DND-41 (cell line): ENCODE measurements around the gene CYB5R4.

Experiments used
- ATAC-seq: fragments of 200-7000 bp; cut with Tn5 transposase; 3 replicates; pipeline ENCODE4 v1.9.1; 2021; ENCODE audit warnings: low read depth; ENCODE audit not compliant: insufficient read depth
- DNase-seq: peaks from one replicate; pipeline ENCODE4 v3.0.0-alpha.2; 2020
- H2AFZ ChIP-seq: 2 replicates; pipeline ENCODE4 v1.6.0; 2012; ENCODE audit warnings: low read depth, low read length
- H3K27ac ChIP-seq: 2 replicates; pipeline ENCODE4 v1.5.1; 2012; ENCODE audit warnings: low read length, inconsistent platforms
- H3K27me3 ChIP-seq: fragments of 200-600 bp; sonication (generic); 2 replicates; pipeline ENCODE4 v1.6.0; 2012; ENCODE audit warnings: low read length, mild to moderate bottlenecking, inconsistent platforms; ENCODE audit not compliant: insufficient read depth, poor library complexity
- H3K36me3 ChIP-seq: 2 replicates; pipeline ENCODE4 v1.5.1; 2012; ENCODE audit warnings: low read length, inconsistent platforms; ENCODE audit not compliant: insufficient read depth
- H3K4me1 ChIP-seq: 2 replicates; pipeline ENCODE4 v1.5.1; 2012; ENCODE audit warnings: mild to moderate bottlenecking, low read length; ENCODE audit not compliant: insufficient read depth
- H3K4me2 ChIP-seq: 2 replicates; pipeline ENCODE4 v1.6.0; 2012; ENCODE audit warnings: mild to moderate bottlenecking, moderate library complexity, low read length, inconsistent platforms; ENCODE audit not compliant: insufficient read depth
- H3K4me3 ChIP-seq, 2 experiments: fragments of 200-600 bp in 1 of 2; shearing (Covaris generic) in 1 of 2; 2 replicates each; pipeline ENCODE4 v1.5.1; 2012 to 2016; ENCODE audit warnings: inconsistent platforms in 2 of 2, low read length in 2 of 2, mild to moderate bottlenecking in 2 of 2, low read depth in 1 of 2, moderate library complexity in 1 of 2
- H3K79me2 ChIP-seq: 2 replicates; pipeline ENCODE4 v1.6.0; 2012; ENCODE audit warnings: low read length, inconsistent platforms; ENCODE audit not compliant: insufficient read depth
- H3K9ac ChIP-seq: 2 replicates; pipeline ENCODE4 v1.6.0; 2012; ENCODE audit warnings: low read depth, mild to moderate bottlenecking, inconsistent platforms, low read length, moderate library complexity
- H3K9me3 ChIP-seq: 2 replicates; pipeline ENCODE4 v1.5.1; 2012; ENCODE audit warnings: low read length, moderate library complexity, mild to moderate bottlenecking, inconsistent platforms; ENCODE audit not compliant: insufficient read depth, severe bottlenecking
- H4K20me1 ChIP-seq: 2 replicates; pipeline ENCODE4 v1.6.0; 2012; ENCODE audit warnings: low read length; ENCODE audit not compliant: insufficient read depth
- CTCF ChIP-seq: IDR thresholded peaks from 2 replicates; pipeline ENCODE4 v1.5.1; 2012; ENCODE audit warnings: borderline replicate concordance, low read length, moderate library complexity, mild to moderate bottlenecking; ENCODE audit not compliant: poor library complexity, severe bottlenecking; ENCODE audit errors: extremely low read depth
- EZH2 ChIP-seq: IDR thresholded peaks from 3 replicates; pipeline ENCODE4 v1.6.1; 2012; ENCODE audit warnings: borderline replicate concordance, low read depth, mild to moderate bottlenecking, moderate library complexity, low read length, inconsistent platforms; ENCODE audit not compliant: severe bottlenecking

CYB5R4 gene

GRCh38 chr6:83914953-83915352, 55.5 kb downstream of the CYB5R4 start:
- no peak overlapping the region for H3K4me3 ChIP-seq
- H4K20me1 ChIP-seq = no peaks in the 10 kb centered on the region
- DNase-seq = no peak
- H3K4me1 ChIP-seq = 0 out of 2 replicates have a peak, but pooled peaks cover 4% of the 10 kb centered on the region
- 0 out of 2 replicates have a peak, but pooled peaks cover 3% of the 10 kb centered on the region for H3K36me3 ChIP-seq
- H2AFZ ChIP-seq = no peak overlapping the region
- no peaks in the 10 kb centered on the region for H3K79me2 ChIP-seq
- no peaks in the 10 kb centered on the region for H3K27me3 ChIP-seq
- H3K27ac ChIP-seq = no peak overlapping the region
- no peak for ATAC-seq
- H3K9me3 ChIP-seq = no peaks in the 10 kb centered on the region
- H3K4me2 ChIP-seq = no peak overlapping the region
- no peak for TF ChIP-seq CTCF
- no peak for TF ChIP-seq EZH2
- H3K9ac ChIP-seq = no peak overlapping the region

DNA sequence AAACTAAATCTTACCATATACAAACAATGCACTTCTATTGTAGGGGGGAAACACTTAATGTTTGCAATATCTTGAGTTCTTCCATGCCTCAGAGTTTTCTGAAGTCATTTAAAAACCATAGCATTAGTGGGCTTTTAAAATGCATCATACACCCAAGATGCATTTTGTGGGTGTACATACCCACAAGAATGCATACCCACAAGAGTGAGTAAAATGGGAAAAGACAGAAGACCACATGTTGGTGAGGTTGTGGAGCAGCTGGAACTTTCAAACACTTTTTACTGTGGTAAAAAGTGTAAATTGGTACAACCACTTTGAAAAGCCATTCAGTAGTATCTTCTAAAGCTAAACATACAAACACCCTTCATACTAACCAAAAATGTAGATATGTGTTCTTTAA, 57.5 kb downstream of the CYB5R4 start:
- H3K27ac ChIP-seq = no peak overlapping the region
- H3K36me3 ChIP-seq = peaks cover 5% of the 10 kb centered on the region; the same call in 1 of the 2 replicates
- no peaks in the 10 kb centered on the region for H3K9me3 ChIP-seq
- H2AFZ ChIP-seq = no peak overlapping the region
- DNase-seq = no peak
- TF ChIP-seq CTCF = no peak
- TF ChIP-seq EZH2 = no peak
- H3K27me3 ChIP-seq = no peaks in the 10 kb centered on the region
- H3K4me3 ChIP-seq = no peak overlapping the region
- no peak overlapping the region for H3K4me2 ChIP-seq
- no peak for ATAC-seq
- no peaks in the 10 kb centered on the region for H4K20me1 ChIP-seq
- H3K79me2 ChIP-seq = no peaks in the 10 kb centered on the region
- no peaks in the 10 kb centered on the region for H3K4me1 ChIP-seq
- H3K9ac ChIP-seq = no peak overlapping the region

- TF ChIP-seq CTCF (no peak), EZH2 (no peak)
- H3K79me2 ChIP-seq = no peaks in the 10 kb centered on the region
- H2AFZ ChIP-seq = no peak overlapping the region
- H4K20me1 ChIP-seq = no peaks in the 10 kb centered on the region
- no peak overlapping the region for H3K4me2 ChIP-seq
- no peaks in the 10 kb centered on the region for H3K9me3 ChIP-seq
- H3K27ac ChIP-seq = no peak overlapping the region
- H3K36me3 ChIP-seq = peaks cover 7% of the 10 kb centered on the region; the same call in 1 of the 2 replicates
- H3K4me1 ChIP-seq = no peaks in the 10 kb centered on the region
- no peak for ATAC-seq
- no peak overlapping the region for H3K4me3 ChIP-seq
- no peak overlapping the region for H3K9ac ChIP-seq
- H3K27me3 ChIP-seq = no peaks in the 10 kb centered on the region
- no peak for DNase-seq
Observed at GRCh38 chr6:83920017-83920416, 60.5 kb downstream of the CYB5R4 start.

DNA sequence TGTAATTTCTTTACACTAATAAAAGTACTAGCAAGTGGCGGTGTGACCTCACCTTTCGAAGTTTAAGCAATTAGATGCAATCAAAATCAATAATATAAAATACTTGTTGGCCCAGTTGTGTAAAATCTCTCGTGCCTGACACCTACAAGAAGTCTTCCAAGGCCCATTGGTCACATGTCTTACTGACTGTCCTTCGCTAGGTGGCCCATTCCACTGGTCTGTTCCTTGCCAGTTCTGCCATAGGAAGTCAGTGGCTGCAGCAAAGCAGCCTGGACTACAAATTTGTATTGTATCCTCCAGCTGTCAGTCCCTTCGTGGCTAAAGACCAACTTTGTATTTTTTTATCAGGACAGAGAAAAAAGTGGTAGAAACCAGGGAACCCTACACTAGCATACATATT, 61.8 kb downstream of the CYB5R4 start:
- ATAC-seq = no peak
- Histone ChIP-seq H4K20me1 (no peaks in the 10 kb centered on the region), H3K27ac (no peak overlapping the region), H3K27me3 (no peaks in the 10 kb centered on the region), H3K79me2 (no peaks in the 10 kb centered on the region), H3K4me2 (no peak overlapping the region), H3K4me1 (no peaks in the 10 kb centered on the region), H3K36me3 (peaks cover 17% of the 10 kb centered on the region; the same call in 1 of the 2 replicates), H2AFZ (no peak overlapping the region), H3K9ac (no peak overlapping the region), H3K4me3 (no peak overlapping the region), H3K9me3 (no peaks in the 10 kb centered on the region)
- TF ChIP-seq EZH2 (no peak), CTCF (no peak)
- DNase-seq = no peak
